ENCODE measurements around the gene PRKAG2.

GRCh38 chr7:151876899-151877777 is at the start of gene PRKAG2:
- TF ChIP-seq, protein P1, sequence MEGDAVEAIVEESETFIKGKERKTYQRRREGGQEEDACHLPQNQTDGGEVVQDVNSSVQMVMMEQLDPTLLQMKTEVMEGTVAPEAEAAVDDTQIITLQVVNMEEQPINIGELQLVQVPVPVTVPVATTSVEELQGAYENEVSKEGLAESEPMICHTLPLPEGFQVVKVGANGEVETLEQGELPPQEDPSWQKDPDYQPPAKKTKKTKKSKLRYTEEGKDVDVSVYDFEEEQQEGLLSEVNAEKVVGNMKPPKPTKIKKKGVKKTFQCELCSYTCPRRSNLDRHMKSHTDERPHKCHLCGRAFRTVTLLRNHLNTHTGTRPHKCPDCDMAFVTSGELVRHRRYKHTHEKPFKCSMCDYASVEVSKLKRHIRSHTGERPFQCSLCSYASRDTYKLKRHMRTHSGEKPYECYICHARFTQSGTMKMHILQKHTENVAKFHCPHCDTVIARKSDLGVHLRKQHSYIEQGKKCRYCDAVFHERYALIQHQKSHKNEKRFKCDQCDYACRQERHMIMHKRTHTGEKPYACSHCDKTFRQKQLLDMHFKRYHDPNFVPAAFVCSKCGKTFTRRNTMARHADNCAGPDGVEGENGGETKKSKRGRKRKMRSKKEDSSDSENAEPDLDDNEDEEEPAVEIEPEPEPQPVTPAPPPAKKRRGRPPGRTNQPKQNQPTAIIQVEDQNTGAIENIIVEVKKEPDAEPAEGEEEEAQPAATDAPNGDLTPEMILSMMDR (IDR thresholded peaks at IDR 0.05) = peak in 1 of 6 experiments; percentile 16
- peak in 1 of 2 donors; percentile 17 for TF ChIP-seq POLR2A (IDR thresholded peaks at IDR 0.05)
